Measurements from ENCODE around the gene ECT2. TPM values are rescaled to one million over a fixed set of nuclear protein-coding genes. Genes with fewer than 3 reads are reported as not detected.

ECT2 gene
- total RNA-seq, 1 experiment from 2014 or later = 63.9 TPM

GRCh38 chr3:172749230-172749965, 1.1 kb upstream of the ECT2 start:
- Mint-ChIP-seq H3K4me1 (ENCODE audit: insufficient read depth, unreplicated experiment) (peaks cover 40% of the 10 kb centered on the region), H3K27me3 (ENCODE audit: insufficient read depth, unreplicated experiment) (no peaks in the 10 kb centered on the region), H3K27ac (ENCODE audit: low read depth, unreplicated experiment) (peak overlapping the region; percentile 89), H3K4me3 (ENCODE audit: unreplicated experiment) (peak overlapping the region; percentile 78), H3K9me3 (ENCODE audit: unreplicated experiment) (no peaks in the 10 kb centered on the region), H3K36me3 (ENCODE audit: insufficient read depth, unreplicated experiment) (no peaks in the 10 kb centered on the region)
- BruUV-seq (replicated peaks) = TSS peak; percentile 56
- ChIA-PET CTCF (interaction anchor here (0.6 to 6.5 kb wide), 23 partner anchors 12 to 417 kb away, joined by 3 to 77 read pairs (median 5); partner anchors contain the start of gene NCEH1), POLR2A (interaction anchor here (0.5 to 6.4 kb wide), 24 partner anchors 9 to 1682 kb away, joined by 3 to 89 read pairs (median 5); partner anchors contain the start of gene NCEH1)
- intact Hi-C loops (cut with micrococcal nuclease) = no loop called here
- TF ChIP-seq CTCF (IDR thresholded peaks at IDR 0.05; ENCODE audit: unreplicated experiment) = no peak
- peak; percentile 81 for DNase-seq (ENCODE audit: unreplicated experiment)

GRCh38 chr3:172750069-172750367, 508 bp upstream of the ECT2 start:
- TF ChIP-seq CTCF (IDR thresholded peaks at IDR 0.05; ENCODE audit: unreplicated experiment) = no peak
- DNase-seq (ENCODE audit: unreplicated experiment) = no peak
- H3K9me3 Mint-ChIP-seq (ENCODE audit: unreplicated experiment) = no peaks in the 10 kb centered on the region
- peaks cover 45% of the 10 kb centered on the region for H3K4me1 Mint-ChIP-seq (ENCODE audit: insufficient read depth, unreplicated experiment)
- no TSS peak for BruUV-seq (replicated peaks)
- no peaks in the 10 kb centered on the region for H3K36me3 Mint-ChIP-seq (ENCODE audit: insufficient read depth, unreplicated experiment)
- intact Hi-C loops (cut with micrococcal nuclease) = loop anchor here (1.0 kb wide), 2 partner anchors 39 to 77 kb away; partner anchors contain the start of gene NCEH1
- POLR2A ChIA-PET = interaction anchor here (0.5 to 6.4 kb wide), 25 partner anchors 9 to 1541 kb away, joined by 3 to 89 read pairs (median 5); partner anchors contain the start of gene NCEH1
- H3K4me3 Mint-ChIP-seq (ENCODE audit: unreplicated experiment) = peak overlapping the region; percentile 78
- CTCF ChIA-PET = interaction anchor here (0.6 to 6.5 kb wide), 20 partner anchors 13 to 422 kb away, joined by 3 to 77 read pairs (median 4); partner anchors contain the start of gene NCEH1
- no peaks in the 10 kb centered on the region for H3K27me3 Mint-ChIP-seq (ENCODE audit: insufficient read depth, unreplicated experiment)
- H3K27ac Mint-ChIP-seq (ENCODE audit: low read depth, unreplicated experiment) = peak overlapping the region; percentile 89

GRCh38 chr3:172751175-172751704, 714 bp downstream of the ECT2 start:
- DNase-seq (ENCODE audit: unreplicated experiment) = peak; percentile 40
- Mint-ChIP-seq H3K4me1 (ENCODE audit: insufficient read depth, unreplicated experiment) (peaks cover 47% of the 10 kb centered on the region), H3K4me3 (ENCODE audit: unreplicated experiment) (peak overlapping the region; percentile 78), H3K9me3 (ENCODE audit: unreplicated experiment) (no peaks in the 10 kb centered on the region), H3K27ac (ENCODE audit: low read depth, unreplicated experiment) (peak overlapping the region; percentile 89), H3K36me3 (ENCODE audit: insufficient read depth, unreplicated experiment) (peaks cover 7% of the 10 kb centered on the region), H3K27me3 (ENCODE audit: insufficient read depth, unreplicated experiment) (no peaks in the 10 kb centered on the region)
- TF ChIP-seq CTCF (IDR thresholded peaks at IDR 0.05; ENCODE audit: unreplicated experiment) = no peak
- BruUV-seq (replicated peaks) = TSS peak; percentile 41
- CTCF ChIA-PET = interaction anchor here (0.6 to 6.5 kb wide), 11 partner anchors 20 to 424 kb away, joined by 3 to 77 read pairs (median 3); partner anchors contain the start of gene NCEH1
- intact Hi-C loops (cut with micrococcal nuclease) = no loop called here
- POLR2A ChIA-PET = interaction anchor here (0.7 to 6.4 kb wide), 16 partner anchors 10 to 375 kb away, joined by 3 to 89 read pairs (median 7); partner anchors contain the start of gene NCEH1

- TF ChIP-seq CTCF (IDR thresholded peaks at IDR 0.05; ENCODE audit: unreplicated experiment) = no peak
- Mint-ChIP-seq H3K27ac (ENCODE audit: low read depth, unreplicated experiment) (peak overlapping the region; percentile 63), H3K4me1 (ENCODE audit: insufficient read depth, unreplicated experiment) (peaks cover 43% of the 10 kb centered on the region), H3K4me3 (ENCODE audit: unreplicated experiment) (peak overlapping the region; percentile 7), H3K27me3 (ENCODE audit: insufficient read depth, unreplicated experiment) (no peaks in the 10 kb centered on the region), H3K9me3 (ENCODE audit: unreplicated experiment) (no peaks in the 10 kb centered on the region), H3K36me3 (ENCODE audit: insufficient read depth, unreplicated experiment) (peaks cover 16% of the 10 kb centered on the region)
- no peak for DNase-seq (ENCODE audit: unreplicated experiment)
- intact Hi-C loops (cut with micrococcal nuclease) = no loop called here
- POLR2A ChIA-PET = interaction anchor here (0.7 to 6.4 kb wide), 4 partner anchors 43 to 137 kb away, joined by 3 to 89 read pairs (median 32); partner anchors contain the start of gene NCEH1
- BruUV-seq (replicated peaks) = no TSS peak
- CTCF ChIA-PET = interaction anchor here (0.8 to 6.5 kb wide), 3 partner anchors 70 to 79 kb away, joined by 3 to 77 read pairs (median 4); no protein-coding TSS in a partner anchor
Observed at GRCh38 chr3:172752651-172753050, 2.1 kb downstream of the ECT2 start.
